Kidney epithelial cell (primary cell): ENCODE measurements around the gene SPHK1. TPM values are rescaled to one million over a fixed set of nuclear protein-coding genes. Genes with fewer than 3 reads are reported as not detected.

ENCODE experiments used
- DNase-seq: peaks from one replicate; pipeline ENCODE4 v3.0.0-alpha.2; 2010; ENCODE audit warnings: low read depth
- H3K27me3 ChIP-seq: 2 replicates; pipeline ENCODE4 v1.6.0; 2011; ENCODE audit warnings: low read length; ENCODE audit not compliant: control insufficient read depth, insufficient read depth
- H3K36me3 ChIP-seq: 2 replicates; pipeline ENCODE4 v1.5.1; 2011; ENCODE audit warnings: low read length; ENCODE audit not compliant: control insufficient read depth, insufficient read depth
- H3K4me3 ChIP-seq: 2 replicates; pipeline ENCODE4 v1.5.1; 2011; ENCODE audit warnings: low read depth, mild to moderate bottlenecking, control low read depth, low read length
- CTCF ChIP-seq: IDR thresholded peaks from 2 replicates; pipeline ENCODE4 v1.5.1; 2011; ENCODE audit warnings: mild to moderate bottlenecking, moderate library complexity, low read length, control low read depth, inconsistent platforms; ENCODE audit not compliant: insufficient read depth, poor library complexity, severe bottlenecking
- total RNA-seq: library from RNA; depleted of rRNA; stranded (reverse); fragments of >200 nt; gene quantifications from 2 replicates; pipeline ENCODE4 v1.2.3, GENCODE V29; 2015

Gene SPHK1
- total RNA-seq, 1 donor from 2014 or later, result 165 TPM

GRCh38 chr17:76367642-76368041 lies 16.8 kb upstream of the SPHK1 start:
- Histone ChIP-seq H3K27me3 (no peaks in the 10 kb centered on the region), H3K4me3 (no peak overlapping the region), H3K36me3 (no peaks in the 10 kb centered on the region)
- no peak for DNase-seq
- no peak for TF ChIP-seq CTCF

GRCh38 chr17:76368545-76368944 lies 15.9 kb upstream of the SPHK1 start:
- H3K4me3 ChIP-seq, result no peak overlapping the region
- DNase-seq, result no peak
- no peak for TF ChIP-seq CTCF
- no peaks in the 10 kb centered on the region for H3K27me3 ChIP-seq
- H3K36me3 ChIP-seq, result no peaks in the 10 kb centered on the region

- Histone ChIP-seq H3K4me3 (no peak overlapping the region), H3K27me3 (no peaks in the 10 kb centered on the region), H3K36me3 (no peaks in the 10 kb centered on the region)
- DNase-seq, result no peak
- no peak for TF ChIP-seq CTCF
Observed at GRCh38 chr17:76369379-76369778, 15.0 kb upstream of the SPHK1 start.

GRCh38 chr17:76369804-76370203 lies 14.6 kb upstream of the SPHK1 start:
- Histone ChIP-seq H3K36me3 (no peaks in the 10 kb centered on the region), H3K27me3 (no peaks in the 10 kb centered on the region), H3K4me3 (no peak overlapping the region)
- TF ChIP-seq CTCF, result no peak
- DNase-seq, result no peak

GRCh38 chr17:76370261-76370993 lies 14.0 kb upstream of the SPHK1 start:
- H3K27me3 ChIP-seq, result no peaks in the 10 kb centered on the region
- H3K4me3 ChIP-seq, result no peak overlapping the region
- DNase-seq, result peak; percentile 65
- no peak for TF ChIP-seq CTCF
- no peaks in the 10 kb centered on the region for H3K36me3 ChIP-seq
